Measurements from ENCODE around the gene BACH2. TPM values are rescaled to one million over a fixed set of nuclear protein-coding genes. Genes with fewer than 3 reads are reported as not detected.

BACH2 gene
- total and polyA plus RNA-seq, 9 of the 15 experiments (the other 6 are each of a cell fraction or from before 2014, with no cell fraction given) = 0.06 to 3.1 (median 0.59) TPM

DNA sequence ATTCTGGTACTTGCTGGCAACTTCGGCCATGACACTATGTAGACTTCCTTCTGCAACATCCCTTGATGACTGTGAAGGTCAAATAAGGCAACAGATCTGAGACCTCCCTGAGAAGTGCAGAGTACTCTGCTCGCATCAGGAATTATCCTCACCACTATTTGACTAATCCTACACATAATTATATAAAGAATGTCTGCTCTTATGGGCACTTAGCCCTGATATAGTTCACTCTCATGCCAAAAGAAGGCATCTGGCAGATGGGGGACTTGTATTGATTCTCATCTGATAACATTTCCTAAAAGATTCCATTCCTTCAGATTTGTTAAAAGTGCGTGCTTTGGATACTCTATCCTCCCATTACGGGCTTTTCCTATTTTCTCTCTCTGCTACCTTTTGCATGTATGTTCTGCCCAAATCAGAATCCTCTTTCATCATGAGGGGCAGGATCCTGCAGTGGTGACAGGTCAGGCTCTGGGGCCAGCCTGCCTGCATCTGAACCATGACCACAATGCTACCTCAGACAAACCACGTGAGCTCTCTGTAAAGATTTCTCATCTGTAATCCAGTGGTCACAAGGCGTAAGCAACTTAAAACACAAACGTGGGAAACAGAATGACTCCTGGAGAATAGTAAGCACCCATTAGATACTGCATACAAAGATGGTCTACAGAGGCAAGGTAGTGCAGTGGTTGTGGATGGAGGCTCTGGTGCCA, 268.4 kb downstream of the BACH2 start (continued):
- TF ChIP-seq, protein P1, sequence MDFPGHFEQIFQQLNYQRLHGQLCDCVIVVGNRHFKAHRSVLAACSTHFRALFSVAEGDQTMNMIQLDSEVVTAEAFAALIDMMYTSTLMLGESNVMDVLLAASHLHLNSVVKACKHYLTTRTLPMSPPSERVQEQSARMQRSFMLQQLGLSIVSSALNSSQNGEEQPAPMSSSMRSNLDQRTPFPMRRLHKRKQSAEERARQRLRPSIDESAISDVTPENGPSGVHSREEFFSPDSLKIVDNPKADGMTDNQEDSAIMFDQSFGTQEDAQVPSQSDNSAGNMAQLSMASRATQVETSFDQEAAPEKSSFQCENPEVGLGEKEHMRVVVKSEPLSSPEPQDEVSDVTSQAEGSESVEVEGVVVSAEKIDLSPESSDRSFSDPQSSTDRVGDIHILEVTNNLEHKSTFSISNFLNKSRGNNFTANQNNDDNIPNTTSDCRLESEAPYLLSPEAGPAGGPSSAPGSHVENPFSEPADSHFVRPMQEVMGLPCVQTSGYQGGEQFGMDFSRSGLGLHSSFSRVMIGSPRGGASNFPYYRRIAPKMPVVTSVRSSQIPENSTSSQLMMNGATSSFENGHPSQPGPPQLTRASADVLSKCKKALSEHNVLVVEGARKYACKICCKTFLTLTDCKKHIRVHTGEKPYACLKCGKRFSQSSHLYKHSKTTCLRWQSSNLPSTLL (IDR thresholded peaks at IDR 0.05) = no peak
- TF ChIP-seq, protein P2, sequence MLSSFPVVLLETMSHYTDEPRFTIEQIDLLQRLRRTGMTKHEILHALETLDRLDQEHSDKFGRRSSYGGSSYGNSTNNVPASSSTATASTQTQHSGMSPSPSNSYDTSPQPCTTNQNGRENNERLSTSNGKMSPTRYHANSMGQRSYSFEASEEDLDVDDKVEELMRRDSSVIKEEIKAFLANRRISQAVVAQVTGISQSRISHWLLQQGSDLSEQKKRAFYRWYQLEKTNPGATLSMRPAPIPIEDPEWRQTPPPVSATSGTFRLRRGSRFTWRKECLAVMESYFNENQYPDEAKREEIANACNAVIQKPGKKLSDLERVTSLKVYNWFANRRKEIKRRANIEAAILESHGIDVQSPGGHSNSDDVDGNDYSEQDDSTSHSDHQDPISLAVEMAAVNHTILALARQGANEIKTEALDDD (IDR thresholded peaks at IDR 0.05) = no peak
- no peak for TF ChIP-seq NR3C1 (CRISPR knock-in tag; IDR thresholded peaks at IDR 0.05)
- no peak for TF ChIP-seq ARHGAP35 (IDR thresholded peaks at IDR 0.05; ENCODE audit: partially characterized antibody)
- no peak for TF ChIP-seq YBX1 (IDR thresholded peaks at IDR 0.05)
- TF ChIP-seq U2AF2 (optimal IDR thresholded peaks at IDR 0.05; ENCODE audit: low read depth, low read length) = no peak
- no peak for TF ChIP-seq GATAD2A (IDR thresholded peaks at IDR 0.05)
- TF ChIP-seq HDAC2 (IDR thresholded peaks at IDR 0.05) = no peak
- TF ChIP-seq, protein P3, sequence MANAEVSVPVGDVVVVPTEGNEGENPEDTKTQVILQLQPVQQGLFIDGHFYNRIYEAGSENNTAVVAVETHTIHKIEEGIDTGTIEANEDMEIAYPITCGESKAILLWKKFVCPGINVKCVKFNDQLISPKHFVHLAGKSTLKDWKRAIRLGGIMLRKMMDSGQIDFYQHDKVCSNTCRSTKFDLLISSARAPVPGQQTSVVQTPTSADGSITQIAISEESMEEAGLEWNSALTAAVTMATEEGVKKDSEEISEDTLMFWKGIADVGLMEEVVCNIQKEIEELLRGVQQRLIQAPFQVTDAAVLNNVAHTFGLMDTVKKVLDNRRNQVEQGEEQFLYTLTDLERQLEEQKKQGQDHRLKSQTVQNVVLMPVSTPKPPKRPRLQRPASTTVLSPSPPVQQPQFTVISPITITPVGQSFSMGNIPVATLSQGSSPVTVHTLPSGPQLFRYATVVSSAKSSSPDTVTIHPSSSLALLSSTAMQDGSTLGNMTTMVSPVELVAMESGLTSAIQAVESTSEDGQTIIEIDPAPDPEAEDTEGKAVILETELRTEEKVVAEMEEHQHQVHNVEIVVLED (CRISPR knock-in tag; IDR thresholded peaks at IDR 0.05) = no peak

Measured in K562 (cell line).